Measurements from ENCODE around the gene CWC22. TPM values are rescaled to one million over a fixed set of nuclear protein-coding genes. Genes with fewer than 3 reads are reported as not detected.
"Not testable (repeated sequence)": the region's sequence is repeated elsewhere in the genome, so short reads cannot be mapped to it uniquely, and the experiment has no call there.

The CWC22 gene
- total RNA-seq, 1 experiment from 2014 or later, result 22.5 TPM

- DNase-seq (ENCODE audit: low read depth), result no peak
Measured at GRCh38 chr2:180003559-180003958, 3.5 kb downstream of the CWC22 start.

GRCh38 chr2:180003073-180003472 lies 4.0 kb downstream of the CWC22 start:
- no peak for DNase-seq (ENCODE audit: low read depth)

- no peak for DNase-seq (ENCODE audit: low read depth)
Measured at GRCh38 chr2:180002198-180002770, 4.8 kb downstream of the CWC22 start.

GRCh38 chr2:180001726-180002125 lies 5.4 kb downstream of the CWC22 start:
- DNase-seq (ENCODE audit: low read depth), result no peak

- DNase-seq (ENCODE audit: low read depth), result peak; percentile 16
Measured at GRCh38 chr2:180000434-180000833, 6.7 kb downstream of the CWC22 start.

GRCh38 chr2:179999000-179999399 lies 8.1 kb downstream of the CWC22 start:
- no peak for DNase-seq (ENCODE audit: low read depth)

GRCh38 chr2:179995741-179996515 lies 11.2 kb downstream of the CWC22 start:
- no peak for DNase-seq (ENCODE audit: low read depth)

GRCh38 chr2:179991344-179991743 lies 15.8 kb downstream of the CWC22 start:
- peak; percentile 22 for DNase-seq (ENCODE audit: low read depth)

- no peak for DNase-seq (ENCODE audit: low read depth)
Measured at GRCh38 chr2:179990676-179991317, 16.3 kb downstream of the CWC22 start.

- DNase-seq (ENCODE audit: low read depth), result no peak
Measured at GRCh38 chr2:179987916-179988315, 19.2 kb downstream of the CWC22 start.

- DNase-seq (ENCODE audit: low read depth), result no peak
Measured at GRCh38 chr2:179985163-179985820, 21.8 kb downstream of the CWC22 start.

GRCh38 chr2:179983250-179983932 lies 23.7 kb downstream of the CWC22 start:
- no peak for DNase-seq (ENCODE audit: low read depth)

GRCh38 chr2:179981085-179981484 lies 26.0 kb downstream of the CWC22 start:
- DNase-seq (ENCODE audit: low read depth), result no peak

GRCh38 chr2:179974761-179975160 lies 32.3 kb downstream of the CWC22 start:
- DNase-seq (ENCODE audit: low read depth), result no peak

GRCh38 chr2:179966778-179967394 lies 40.2 kb downstream of the CWC22 start:
- DNase-seq (ENCODE audit: low read depth), result no peak

- no peak for DNase-seq (ENCODE audit: low read depth)
Measured at GRCh38 chr2:179965291-179966258, 41.5 kb downstream of the CWC22 start.

- peak; percentile 25 for DNase-seq (ENCODE audit: low read depth)
Measured at GRCh38 chr2:179963626-179964025, 43.5 kb downstream of the CWC22 start.

- DNase-seq (ENCODE audit: low read depth), result not testable (repeated sequence)
Measured at GRCh38 chr2:179958251-179958650, 48.8 kb downstream of the CWC22 start.

- DNase-seq (ENCODE audit: low read depth), result no peak
Measured at GRCh38 chr2:179954026-179954425, 53.1 kb downstream of the CWC22 start.

- DNase-seq (ENCODE audit: low read depth), result no peak
Measured at GRCh38 chr2:179953359-179953758, 53.7 kb downstream of the CWC22 start.

All from HT1080 (cell line).